Islet precursor cell (in vitro differentiated cells): ENCODE measurements around the gene CCT2.

Experiments
- DNase-seq: peaks from one replicate; pipeline ENCODE4 v3.0.0-alpha.2; 2018

The CCT2 gene

GRCh38 chr12:69647178-69647577, 61.9 kb downstream of the CCT2 start:
- DNase-seq, result peak; percentile 35

GRCh38 chr12:69648476-69648875, 63.2 kb downstream of the CCT2 start:
- peak; percentile 69 for DNase-seq

GRCh38 chr12:69649529-69649928, 64.3 kb downstream of the CCT2 start:
- peak; percentile 27 for DNase-seq
